Stimulated activated naive CD8-positive, alpha-beta T cell treated with anti-CD3 and anti-CD28 coated beads, Interleukin-15, amount 100 ng/mL, for 72 hours (primary cell): ENCODE measurements around the gene TCOF1.

Source experiments
- ATAC-seq: fragments of 150-1000 bp; cut with Tn5 transposase; 2 replicates; pipeline ENCODE4 v1.10.0; 2021; ENCODE audit warnings: mild to moderate bottlenecking, moderate library complexity
- DNase-seq, 2 donors: peaks; one replicate each; pipeline ENCODE4 v3.0.0; 2021 to 2022
- H3K27ac Mint-ChIP-seq, 2 donors: one replicate each; pipeline ENCODE4 v1.8.0; 2022; ENCODE audit warnings: mild to moderate bottlenecking in 2 of 2, mixed read lengths in 2 of 2, moderate library complexity in 2 of 2
- H3K27me3 Mint-ChIP-seq: one replicate; pipeline ENCODE4 v1.8.0; 2022; ENCODE audit warnings: mixed read lengths
- H3K4me1 Mint-ChIP-seq: one replicate; pipeline ENCODE4 v1.8.0; 2022; ENCODE audit warnings: mild to moderate bottlenecking, mixed read lengths
- H3K4me3 Mint-ChIP-seq, 2 donors: one replicate each; pipeline ENCODE4 v1.8.0; 2022; ENCODE audit warnings: mild to moderate bottlenecking in 2 of 2, mixed read lengths in 2 of 2, moderate library complexity in 1 of 2
- H3K9me3 Mint-ChIP-seq, 2 donors: one replicate each; pipeline ENCODE4 v1.8.0; 2022; ENCODE audit warnings: mixed read lengths in 2 of 2

The TCOF1 gene

GRCh38 chr5:150391064-150391834, 33.8 kb downstream of the TCOF1 start:
- no peaks in the 10 kb centered on the region for H3K9me3 Mint-ChIP-seq
- H3K4me1 Mint-ChIP-seq: peaks cover 11% of the 10 kb centered on the region
- ATAC-seq: no peak
- H3K4me3 Mint-ChIP-seq: no peak overlapping the region
- no peak for DNase-seq
- H3K27ac Mint-ChIP-seq: peak overlapping the region; percentile 50 to 75
- no peaks in the 10 kb centered on the region for H3K27me3 Mint-ChIP-seq

- no peaks in the 10 kb centered on the region for H3K9me3 Mint-ChIP-seq
- peak overlapping the region in 1 of 2 donors; percentile 45 for H3K27ac Mint-ChIP-seq
- peaks cover 11% of the 10 kb centered on the region for H3K4me1 Mint-ChIP-seq
- H3K27me3 Mint-ChIP-seq: no peaks in the 10 kb centered on the region
- no peak for DNase-seq
- H3K4me3 Mint-ChIP-seq: no peak overlapping the region
- ATAC-seq: no peak
Observed at GRCh38 chr5:150391986-150392385, 34.5 kb downstream of the TCOF1 start.

GRCh38 chr5:150392680-150393079, 35.2 kb downstream of the TCOF1 start:
- no peak overlapping the region for H3K4me3 Mint-ChIP-seq
- H3K27ac Mint-ChIP-seq: peak overlapping the region in 1 of 2 donors; percentile 6
- peaks cover 11% of the 10 kb centered on the region for H3K4me1 Mint-ChIP-seq
- no peaks in the 10 kb centered on the region for H3K27me3 Mint-ChIP-seq
- ATAC-seq (no peak), DNase-seq (no peak)
- H3K9me3 Mint-ChIP-seq: no peaks in the 10 kb centered on the region

GRCh38 chr5:150393096-150393645, 35.7 kb downstream of the TCOF1 start:
- DNase-seq (no peak), ATAC-seq (no peak)
- Mint-ChIP-seq H3K9me3 (no peaks in the 10 kb centered on the region), H3K27me3 (no peaks in the 10 kb centered on the region), H3K4me1 (peaks cover 11% of the 10 kb centered on the region), H3K27ac (peak overlapping the region; percentile 34 to 72), H3K4me3 (no peak overlapping the region)

GRCh38 chr5:150394131-150394530, 36.6 kb downstream of the TCOF1 start:
- Mint-ChIP-seq H3K27me3 (no peaks in the 10 kb centered on the region), H3K4me3 (no peak overlapping the region), H3K27ac (no peak overlapping the region), H3K4me1 (peaks cover 11% of the 10 kb centered on the region), H3K9me3 (no peaks in the 10 kb centered on the region)
- ATAC-seq (peak; percentile 64), DNase-seq (no peak)

- no peak overlapping the region for H3K4me3 Mint-ChIP-seq
- no peaks in the 10 kb centered on the region for H3K9me3 Mint-ChIP-seq
- peaks cover 11% of the 10 kb centered on the region for H3K4me1 Mint-ChIP-seq
- ATAC-seq (no peak), DNase-seq (no peak)
- H3K27me3 Mint-ChIP-seq: no peaks in the 10 kb centered on the region
- H3K27ac Mint-ChIP-seq: peak overlapping the region; percentile 72 to 86
Observed at GRCh38 chr5:150394912-150395687, 37.6 kb downstream of the TCOF1 start.

- Mint-ChIP-seq H3K4me3 (no peak overlapping the region), H3K27me3 (no peaks in the 10 kb centered on the region), H3K27ac (peak overlapping the region in 1 of 2 donors; percentile 10), H3K4me1 (peaks cover 11% of the 10 kb centered on the region), H3K9me3 (no peaks in the 10 kb centered on the region)
- no peak for ATAC-seq
- no peak for DNase-seq
Observed at GRCh38 chr5:150395688-150395975, 38.1 kb downstream of the TCOF1 start.

GRCh38 chr5:150396267-150396666, 38.8 kb downstream of the TCOF1 start:
- Mint-ChIP-seq H3K9me3 (no peaks in the 10 kb centered on the region), H3K27ac (no peak overlapping the region), H3K4me1 (peaks cover 11% of the 10 kb centered on the region), H3K27me3 (no peaks in the 10 kb centered on the region), H3K4me3 (peak overlapping the region in 1 of 2 donors; percentile 2)
- ATAC-seq: no peak
- no peak for DNase-seq

GRCh38 chr5:150397146-150397781, 39.8 kb downstream of the TCOF1 start:
- Mint-ChIP-seq H3K4me1 (peaks cover 11% of the 10 kb centered on the region), H3K9me3 (no peaks in the 10 kb centered on the region), H3K27me3 (no peaks in the 10 kb centered on the region), H3K27ac (no peak overlapping the region), H3K4me3 (no peak overlapping the region)
- no peak for DNase-seq
- no peak for ATAC-seq

GRCh38 chr5:150397782-150398721, 40.6 kb downstream of the TCOF1 start:
- no peak for ATAC-seq
- Mint-ChIP-seq H3K4me1 (peaks cover 11% of the 10 kb centered on the region), H3K27ac (no peak overlapping the region), H3K9me3 (no peaks in the 10 kb centered on the region), H3K4me3 (no peak overlapping the region), H3K27me3 (no peaks in the 10 kb centered on the region)
- no peak for DNase-seq

- Mint-ChIP-seq H3K9me3 (no peaks in the 10 kb centered on the region), H3K4me3 (no peak overlapping the region), H3K4me1 (peaks cover 4% of the 10 kb centered on the region), H3K27me3 (no peaks in the 10 kb centered on the region), H3K27ac (no peak overlapping the region)
- peak; percentile 58 for ATAC-seq
- DNase-seq: no peak
Observed at GRCh38 chr5:150398722-150399523, 41.4 kb downstream of the TCOF1 start.

GRCh38 chr5:150399524-150400211, 42.2 kb downstream of the TCOF1 start:
- Mint-ChIP-seq H3K4me1 (no peaks in the 10 kb centered on the region), H3K27me3 (no peaks in the 10 kb centered on the region), H3K9me3 (no peaks in the 10 kb centered on the region), H3K4me3 (no peak overlapping the region), H3K27ac (no peak overlapping the region)
- DNase-seq: no peak
- peak; percentile 4 for ATAC-seq

GRCh38 chr5:150400316-150401075, 43.0 kb downstream of the TCOF1 start:
- Mint-ChIP-seq H3K27me3 (no peaks in the 10 kb centered on the region), H3K4me3 (no peak overlapping the region), H3K9me3 (no peaks in the 10 kb centered on the region), H3K27ac (no peak overlapping the region), H3K4me1 (no peaks in the 10 kb centered on the region)
- DNase-seq (no peak), ATAC-seq (no peak)
